ENCODE measurements around the gene LFNG. TPM values are rescaled to one million over a fixed set of nuclear protein-coding genes. Genes with fewer than 3 reads are reported as not detected.
A peak's percentile ranks its signal among the peaks of the same experiment; 100 is the strongest.

LFNG gene
- total and polyA plus RNA-seq, 2 donors from 2014 or later = 5.0 to 18.4 TPM

DNA sequence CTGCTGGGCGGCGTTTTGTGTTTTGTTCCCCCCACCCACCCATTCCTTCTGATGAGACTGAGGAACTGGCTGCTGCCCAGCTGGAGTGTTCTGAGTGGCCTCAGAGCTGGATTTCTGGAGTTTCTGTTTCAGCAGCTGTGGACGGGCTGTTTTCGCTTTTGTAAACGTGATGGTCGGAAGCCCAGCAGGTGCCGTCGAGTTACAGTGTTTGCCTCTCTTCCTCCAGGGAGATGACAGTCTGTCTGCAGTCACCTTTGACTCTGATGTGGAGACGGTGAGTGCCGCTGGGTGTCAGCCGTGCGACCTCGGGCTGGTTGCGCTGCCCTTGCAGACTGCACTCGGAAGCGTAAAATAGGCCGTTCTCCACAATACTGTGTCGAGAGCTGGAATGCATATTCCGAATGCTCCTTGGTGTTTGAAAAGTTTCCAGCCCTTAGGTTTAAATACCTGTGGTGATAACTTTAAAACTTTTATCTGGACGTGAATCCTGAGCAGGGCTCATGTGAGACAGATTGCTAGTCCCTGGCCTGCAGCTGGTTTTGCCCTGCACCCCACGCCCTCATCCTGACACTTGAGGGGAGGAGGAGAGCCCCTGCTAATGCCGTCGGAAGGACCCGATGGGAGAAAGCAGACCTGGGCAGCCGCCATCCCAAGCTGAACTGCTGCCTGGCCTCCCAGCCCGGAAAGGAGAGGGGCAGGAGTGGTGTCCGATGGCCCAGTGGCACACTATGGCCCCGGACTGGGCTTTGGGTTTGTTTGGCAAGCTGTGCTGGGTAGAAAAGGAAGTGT, 47.5 kb downstream of the LFNG start:
- intact Hi-C loops (cut with DNase I) = no loop called here

GRCh38 chr7:2567679-2568278, 48.2 kb downstream of the LFNG start:
- TF ChIP-seq, protein P1, sequence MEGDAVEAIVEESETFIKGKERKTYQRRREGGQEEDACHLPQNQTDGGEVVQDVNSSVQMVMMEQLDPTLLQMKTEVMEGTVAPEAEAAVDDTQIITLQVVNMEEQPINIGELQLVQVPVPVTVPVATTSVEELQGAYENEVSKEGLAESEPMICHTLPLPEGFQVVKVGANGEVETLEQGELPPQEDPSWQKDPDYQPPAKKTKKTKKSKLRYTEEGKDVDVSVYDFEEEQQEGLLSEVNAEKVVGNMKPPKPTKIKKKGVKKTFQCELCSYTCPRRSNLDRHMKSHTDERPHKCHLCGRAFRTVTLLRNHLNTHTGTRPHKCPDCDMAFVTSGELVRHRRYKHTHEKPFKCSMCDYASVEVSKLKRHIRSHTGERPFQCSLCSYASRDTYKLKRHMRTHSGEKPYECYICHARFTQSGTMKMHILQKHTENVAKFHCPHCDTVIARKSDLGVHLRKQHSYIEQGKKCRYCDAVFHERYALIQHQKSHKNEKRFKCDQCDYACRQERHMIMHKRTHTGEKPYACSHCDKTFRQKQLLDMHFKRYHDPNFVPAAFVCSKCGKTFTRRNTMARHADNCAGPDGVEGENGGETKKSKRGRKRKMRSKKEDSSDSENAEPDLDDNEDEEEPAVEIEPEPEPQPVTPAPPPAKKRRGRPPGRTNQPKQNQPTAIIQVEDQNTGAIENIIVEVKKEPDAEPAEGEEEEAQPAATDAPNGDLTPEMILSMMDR (IDR thresholded peaks at IDR 0.05; ENCODE audit: borderline replicate concordance, extremely low read depth, insufficient read depth) = peak; percentile 29

More for the DNA sequence above, 47.5 kb downstream of the LFNG start:
- TF ChIP-seq, protein P1 (IDR thresholded peaks at IDR 0.05; ENCODE audit: borderline replicate concordance, extremely low read depth, insufficient read depth) = no peak
- Histone ChIP-seq H3K9me3 (ENCODE audit: control insufficient read depth in 2 of 3, insufficient read depth in 1 of 3, low read length in 3 of 3) (no peaks in the 10 kb centered on the region), H3K27me3 (ENCODE audit: control insufficient read depth, insufficient read depth, low read length) (no peaks in the 10 kb centered on the region), H3K4me1 (ENCODE audit: control insufficient read depth in 2 of 3, insufficient read depth in 2 of 3, low read depth in 1 of 3, low read length in 3 of 3) (peaks cover 0 to 3% (median 3%) of the 10 kb centered on the region in 3 donors), H3K9ac (ENCODE audit: low read length in 3 of 3) (no peak overlapping the region), H3K36me3 (ENCODE audit: control insufficient read depth in 2 of 3, insufficient read depth in 3 of 3, low read length in 3 of 3) (peaks cover 0 to 5% (median 0%) of the 10 kb centered on the region in 3 donors), H3K4me3 (ENCODE audit: low read length in 3 of 3) (no peak overlapping the region), H3K27ac (ENCODE audit: low read depth in 2 of 2, low read length in 2 of 2) (no peak overlapping the region)
- DNase-seq (peak in 1 of 5 donors; percentile 66), FAIRE-seq (no peak)

GRCh38 chr7:2568521-2569223, 49.1 kb downstream of the LFNG start:
- TF ChIP-seq, protein P1 (IDR thresholded peaks at IDR 0.05; ENCODE audit: borderline replicate concordance, extremely low read depth, insufficient read depth) = no peak
- no peak for FAIRE-seq
- H3K27me3 ChIP-seq (ENCODE audit: control insufficient read depth, insufficient read depth, low read length) = no peaks in the 10 kb centered on the region
- no peaks in the 10 kb centered on the region for H3K9me3 ChIP-seq (ENCODE audit: control insufficient read depth in 2 of 3, insufficient read depth in 1 of 3, low read length in 3 of 3)
- peaks cover 0 to 3% (median 3%) of the 10 kb centered on the region in 3 donors for H3K4me1 ChIP-seq (ENCODE audit: control insufficient read depth in 2 of 3, insufficient read depth in 2 of 3, low read depth in 1 of 3, low read length in 3 of 3)
- intact Hi-C loops (cut with DNase I) = no loop called here
- H3K36me3 ChIP-seq (ENCODE audit: control insufficient read depth in 2 of 3, insufficient read depth in 3 of 3, low read length in 3 of 3) = peaks cover 0 to 19% (median 5%) of the 10 kb centered on the region in 3 donors
- H3K4me3 ChIP-seq (ENCODE audit: low read length in 3 of 3) = no peak overlapping the region
- DNase-seq = peak in 1 of 5 donors; percentile 57
- no peak overlapping the region for H3K9ac ChIP-seq (ENCODE audit: low read length in 3 of 3)
- no peak overlapping the region for H3K27ac ChIP-seq (ENCODE audit: low read depth in 2 of 2, low read length in 2 of 2)

More at GRCh38 chr7:2567679-2568278, 48.2 kb downstream of the LFNG start:
- Histone ChIP-seq H3K36me3 (ENCODE audit: control insufficient read depth in 2 of 3, insufficient read depth in 3 of 3, low read length in 3 of 3) (peaks cover 0 to 11% (median 0%) of the 10 kb centered on the region in 3 donors), H3K27ac (ENCODE audit: low read depth in 2 of 2, low read length in 2 of 2) (no peak overlapping the region), H3K4me3 (ENCODE audit: low read length in 3 of 3) (no peak overlapping the region), H3K9ac (ENCODE audit: low read length in 3 of 3) (no peak overlapping the region), H3K4me1 (ENCODE audit: control insufficient read depth in 2 of 3, insufficient read depth in 2 of 3, low read depth in 1 of 3, low read length in 3 of 3) (peaks cover 0 to 3% (median 3%) of the 10 kb centered on the region in 3 donors), H3K9me3 (ENCODE audit: control insufficient read depth in 2 of 3, insufficient read depth in 1 of 3, low read length in 3 of 3) (no peaks in the 10 kb centered on the region), H3K27me3 (ENCODE audit: control insufficient read depth, insufficient read depth, low read length) (no peaks in the 10 kb centered on the region)
- intact Hi-C loops (cut with DNase I) = no loop called here
- DNase-seq (peak in 3 of 5 donors; percentile 48 to 73 (median 49)), FAIRE-seq (no peak)

All from kidney (tissue), 14 donors.